Measurements from ENCODE around the gene DNAH7.

DNAH7 gene

DNA sequence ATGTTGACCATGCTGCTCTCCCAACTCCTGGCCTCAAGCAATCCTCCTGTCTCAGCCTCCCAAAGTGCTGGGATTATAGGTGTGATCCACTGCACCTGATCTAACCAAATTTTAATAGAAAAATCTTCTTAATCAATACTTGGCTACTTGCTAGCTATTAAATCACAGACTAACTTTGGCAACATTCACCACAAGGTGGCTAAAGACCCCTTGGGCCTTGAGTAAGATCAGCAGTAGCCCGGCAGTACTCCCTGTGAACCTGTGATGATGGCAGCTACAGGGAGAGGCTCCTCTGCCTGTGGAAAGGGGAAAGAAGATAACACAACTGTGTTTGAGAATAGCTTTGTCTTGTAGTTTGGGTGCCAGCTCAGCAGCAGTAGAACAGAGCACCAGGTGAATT is 308.8 kb downstream of the DNAH7 start:
- no peak for DNase-seq
- intact Hi-C loops (cut with DNase I): no loop called here

DNA sequence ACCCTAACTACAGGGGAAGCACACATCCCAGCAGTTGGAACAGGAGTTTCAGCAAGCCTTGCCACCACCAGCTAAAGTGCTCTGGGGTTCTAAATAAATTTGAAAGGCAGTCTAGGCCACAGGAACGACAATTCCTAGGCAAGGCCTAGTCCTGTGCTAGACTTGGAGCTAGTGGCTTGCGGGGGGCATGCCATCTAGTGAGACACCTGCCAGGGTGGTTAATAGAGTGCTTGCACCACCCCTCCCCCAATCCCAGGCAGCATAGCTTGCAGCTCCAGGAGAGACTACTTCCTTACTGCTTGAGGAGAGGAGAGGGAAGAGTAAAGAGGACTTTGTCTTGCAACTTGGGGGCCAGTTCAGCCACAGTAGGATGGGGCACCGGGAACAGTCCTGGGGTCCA is 309.8 kb downstream of the DNAH7 start:
- intact Hi-C loops (cut with DNase I): no loop called here
- DNase-seq: no peak

DNA sequence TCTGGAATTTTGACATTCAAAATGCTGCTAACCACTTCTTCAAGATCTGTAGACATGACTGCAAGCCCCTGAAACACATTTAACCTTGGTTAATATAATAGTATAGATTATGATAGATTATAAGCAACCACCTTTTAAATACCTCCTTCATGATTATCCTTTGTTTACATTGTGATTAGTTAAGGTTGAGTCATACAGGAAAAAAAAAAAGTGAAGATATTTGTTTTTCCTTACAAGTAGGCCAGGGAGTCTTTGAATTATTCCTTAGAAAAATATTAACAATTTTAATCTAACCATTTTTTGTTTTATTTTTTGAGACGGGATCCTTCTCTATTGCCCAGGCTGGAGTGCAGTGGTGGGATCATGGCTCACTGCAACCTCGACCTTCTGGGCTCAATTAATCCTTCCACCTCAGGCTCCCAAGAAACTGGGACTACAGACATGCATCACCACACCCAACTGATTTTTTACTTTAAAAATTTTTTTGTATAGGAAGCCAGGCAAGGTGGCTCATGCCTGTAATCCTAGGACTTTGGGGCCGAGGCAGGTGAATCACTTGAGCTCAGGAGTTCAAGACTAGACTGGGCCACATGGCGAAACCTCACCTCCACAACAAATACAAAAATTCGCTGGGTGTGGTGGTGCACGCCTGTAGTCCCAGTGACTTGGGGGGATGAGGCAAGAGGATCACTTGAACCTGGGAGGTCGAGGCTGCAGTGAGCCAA is 312.3 kb downstream of the DNAH7 start:
- intact Hi-C loops (cut with DNase I): no loop called here
- no peak for DNase-seq

DNA sequence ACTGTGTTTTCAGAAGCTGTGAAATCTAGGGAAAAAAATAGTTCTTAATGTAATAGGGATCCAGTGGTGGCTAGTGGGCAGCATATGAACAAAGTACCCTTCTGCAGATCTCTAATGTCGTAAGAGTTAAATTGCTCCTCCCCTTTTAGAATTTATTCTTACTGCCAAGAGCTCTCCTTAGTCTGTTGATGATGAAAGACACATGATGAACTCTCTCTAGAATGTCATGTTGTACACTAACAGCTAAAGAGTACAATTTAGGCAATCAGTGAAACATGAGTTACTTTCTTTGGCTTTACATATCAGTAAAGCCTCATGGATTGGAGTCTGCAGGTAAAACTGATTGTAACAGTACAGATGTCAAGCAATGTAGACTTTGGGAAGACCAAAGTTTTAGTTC is 327.4 kb downstream of the DNAH7 start:
- intact Hi-C loops (cut with DNase I): no loop called here
- DNase-seq: no peak

DNA sequence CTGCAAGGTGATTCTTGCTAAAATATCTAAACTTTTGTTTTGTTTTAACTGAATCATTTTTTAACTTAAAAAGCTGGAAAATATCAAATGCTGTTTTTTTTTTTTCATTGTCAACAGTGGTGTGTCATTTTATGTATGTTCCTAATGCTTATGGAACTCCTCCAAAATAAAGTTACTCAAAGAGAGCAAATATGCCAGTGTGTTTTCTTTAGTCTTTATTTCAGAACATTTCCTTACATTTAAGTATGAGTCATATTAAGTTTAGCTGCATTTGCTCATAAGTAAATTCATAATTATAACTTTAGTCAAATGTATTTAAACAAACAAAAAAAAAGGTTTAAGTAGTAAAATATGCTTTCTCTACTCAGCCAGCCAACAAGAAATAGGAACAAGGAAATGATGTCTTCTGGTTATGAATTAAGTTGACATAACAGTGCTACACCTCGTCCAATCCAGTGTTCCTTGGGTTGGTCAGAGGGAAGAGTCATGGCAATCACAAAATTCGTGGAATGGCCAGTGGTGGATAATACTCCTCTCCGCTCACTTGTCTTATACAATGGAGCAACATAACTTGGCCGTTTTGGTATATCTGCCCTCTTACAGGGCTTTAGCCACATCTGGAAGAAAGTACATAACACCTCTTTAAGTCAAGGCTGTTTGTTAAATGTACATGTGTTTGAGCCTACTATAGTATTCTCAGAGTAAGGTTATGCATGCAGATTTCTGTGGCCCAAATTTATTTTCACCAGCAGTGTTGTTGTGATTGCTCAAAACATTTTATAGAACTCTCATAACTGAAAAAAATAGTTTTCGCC is 330.9 kb downstream of the DNAH7 start:
- no peak for DNase-seq
- intact Hi-C loops (cut with DNase I): no loop called here

DNA sequence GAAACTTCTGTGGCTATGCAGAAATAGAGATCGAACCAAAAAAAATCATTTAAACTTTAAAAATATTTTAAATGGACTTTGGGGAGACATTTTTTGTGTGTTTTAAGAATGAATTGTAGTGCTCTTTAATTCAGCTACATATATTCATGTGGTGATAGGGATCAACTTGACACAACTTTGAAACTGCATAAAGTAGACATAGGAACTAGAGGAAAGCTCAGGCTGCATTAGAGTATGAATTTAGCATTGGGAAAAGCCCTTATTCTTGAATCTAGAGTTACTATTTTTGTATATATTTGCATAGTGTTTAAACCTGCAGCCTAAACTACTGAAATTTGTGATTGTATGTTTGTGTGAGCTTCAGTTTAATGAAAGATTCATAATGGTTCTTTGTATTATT is 333.3 kb downstream of the DNAH7 start:
- intact Hi-C loops (cut with DNase I): no loop called here
- DNase-seq: no peak

DNA sequence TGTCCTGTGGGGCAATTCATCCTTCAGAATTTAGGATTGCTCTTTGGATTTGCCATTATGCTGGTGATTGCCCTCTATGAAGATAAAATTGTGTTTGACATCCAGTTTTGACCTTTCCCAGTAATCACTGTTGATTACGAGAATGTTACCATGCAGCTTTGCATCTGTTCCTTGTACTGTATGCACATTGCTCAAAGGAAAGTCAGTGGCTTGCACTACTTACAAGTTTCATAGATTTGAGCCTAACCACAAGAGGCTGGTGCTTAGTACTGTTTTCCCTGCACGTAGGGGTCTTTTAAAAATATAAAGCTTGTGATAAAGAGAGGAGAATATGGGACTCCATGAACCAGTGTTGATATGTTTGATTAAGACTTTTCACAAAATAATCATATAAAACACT is 333.7 kb downstream of the DNAH7 start:
- intact Hi-C loops (cut with DNase I): no loop called here
- no peak for DNase-seq

DNA sequence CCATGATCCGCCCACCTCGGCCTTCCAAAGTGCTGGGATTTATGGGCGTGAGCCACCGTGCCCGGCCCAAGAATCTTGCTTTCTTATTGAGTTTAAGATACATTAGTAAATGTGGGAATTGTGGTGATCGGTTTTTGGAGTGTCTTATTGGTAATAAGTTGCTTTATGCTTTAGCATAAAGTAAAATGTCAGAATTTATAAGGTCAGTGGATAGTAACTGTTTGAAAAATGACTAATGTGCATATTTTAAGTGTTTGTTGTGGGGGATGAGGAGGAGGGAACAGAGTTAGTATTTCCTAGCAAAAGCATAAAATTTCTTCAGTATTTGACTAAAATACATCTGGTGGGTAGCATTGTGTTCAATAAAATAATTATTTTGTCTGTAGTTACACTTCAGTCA is 334.2 kb downstream of the DNAH7 start:
- intact Hi-C loops (cut with DNase I): no loop called here
- DNase-seq: no peak

DNA sequence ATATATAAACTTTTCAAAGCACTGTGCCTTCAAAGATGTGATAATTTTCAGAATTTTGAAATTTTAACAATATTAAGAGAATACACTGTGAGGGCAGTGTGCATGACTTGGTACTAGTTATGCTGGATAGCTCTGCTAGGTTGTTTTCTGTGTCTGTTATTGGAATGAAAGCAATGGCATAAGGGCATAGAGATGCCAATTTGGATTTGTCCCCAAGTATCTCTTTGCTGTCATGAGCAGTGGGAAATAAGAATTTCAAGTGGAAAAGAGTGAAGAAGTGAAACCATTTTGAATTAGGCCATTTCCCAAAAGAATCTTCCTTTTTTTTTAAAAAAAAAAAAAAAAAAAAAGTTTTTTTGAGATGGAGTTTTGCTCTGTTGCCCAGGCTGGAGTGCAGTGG is 334.8 kb downstream of the DNAH7 start:
- intact Hi-C loops (cut with DNase I): no loop called here
- DNase-seq: no peak

DNA sequence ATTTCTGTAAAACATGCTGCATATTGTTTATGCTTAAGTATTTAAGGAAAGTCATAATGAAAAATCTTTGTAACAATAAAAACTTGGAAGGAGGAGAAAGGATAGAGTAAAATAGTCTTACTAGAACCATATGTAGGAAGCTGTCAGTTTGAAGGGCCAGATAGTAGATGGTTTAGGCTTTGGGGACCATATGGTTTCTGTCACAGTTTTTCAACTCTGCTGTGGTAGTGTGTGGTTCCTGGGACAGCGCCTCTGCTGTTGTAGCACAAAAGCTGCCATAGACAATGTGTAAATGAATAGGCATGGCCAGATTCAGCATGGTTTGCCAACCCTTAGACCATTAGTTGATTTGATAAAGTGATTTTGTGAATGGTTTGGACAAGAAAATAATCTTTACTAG is 336.1 kb downstream of the DNAH7 start:
- intact Hi-C loops (cut with DNase I): no loop called here
- DNase-seq: no peak

DNA sequence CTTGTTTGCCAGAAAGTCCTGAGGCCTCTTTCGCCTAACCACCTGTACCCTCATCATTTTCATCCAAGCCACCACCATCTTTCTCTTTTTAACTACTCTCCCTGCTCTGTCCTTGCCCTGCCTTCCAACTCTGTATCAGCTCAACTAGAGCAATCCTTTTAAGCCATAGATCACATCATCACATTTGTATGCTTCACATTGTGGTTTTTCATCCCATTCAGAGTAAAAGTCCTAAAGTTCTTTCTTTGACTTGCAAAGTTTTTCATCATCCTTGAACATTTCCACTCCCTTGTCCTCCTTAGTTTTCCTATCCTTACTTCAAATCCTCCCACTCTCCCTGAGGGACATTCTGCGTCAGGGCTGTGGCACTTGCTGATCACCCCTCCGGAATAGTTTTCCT is 337.7 kb downstream of the DNAH7 start:
- DNase-seq: no peak
- intact Hi-C loops (cut with DNase I): no loop called here

DNA sequence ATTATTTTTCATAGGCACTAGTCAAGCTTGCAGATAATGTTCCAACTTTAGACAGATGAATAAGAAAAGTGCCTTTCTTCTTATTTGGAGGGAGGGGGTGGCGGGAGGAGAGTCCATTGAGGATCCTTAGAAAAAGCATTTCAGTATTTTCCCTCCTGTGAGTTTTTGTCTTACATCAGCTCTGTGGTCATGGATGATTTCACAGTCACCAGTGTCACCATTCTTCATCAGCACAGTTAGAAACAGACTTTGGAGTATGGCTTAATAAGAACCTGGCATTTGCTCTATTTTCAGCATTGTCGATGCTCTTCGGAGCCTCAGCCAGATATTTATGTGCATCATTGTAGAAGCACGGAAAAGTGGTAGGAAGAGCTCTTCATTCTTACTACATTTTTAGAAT is 341.5 kb downstream of the DNAH7 start:
- intact Hi-C loops (cut with DNase I): no loop called here

DNA sequence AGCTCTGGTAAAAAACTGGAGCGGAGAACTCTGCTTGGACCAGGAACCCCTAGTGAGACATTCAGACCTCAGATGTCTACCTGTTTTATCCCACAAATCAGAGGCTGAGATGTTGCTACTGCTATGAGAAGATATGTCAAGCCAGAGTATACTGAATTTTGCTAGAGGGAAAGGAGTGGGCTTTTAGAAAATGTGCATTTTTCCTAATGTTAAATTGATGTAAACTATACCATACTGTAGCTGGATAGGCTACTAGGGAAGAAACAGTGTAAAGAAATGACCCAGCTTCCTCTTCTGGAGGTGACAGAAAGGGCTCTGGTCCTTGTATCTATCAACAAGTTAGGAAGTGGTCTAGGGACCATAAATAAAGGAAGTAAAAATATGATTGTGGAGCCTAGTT is 346.6 kb downstream of the DNAH7 start:
- no peak for DNase-seq
- intact Hi-C loops (cut with DNase I): no loop called here

More for the DNA sequence above, 341.5 kb downstream of the DNAH7 start:
- no peak for DNase-seq

DNA sequence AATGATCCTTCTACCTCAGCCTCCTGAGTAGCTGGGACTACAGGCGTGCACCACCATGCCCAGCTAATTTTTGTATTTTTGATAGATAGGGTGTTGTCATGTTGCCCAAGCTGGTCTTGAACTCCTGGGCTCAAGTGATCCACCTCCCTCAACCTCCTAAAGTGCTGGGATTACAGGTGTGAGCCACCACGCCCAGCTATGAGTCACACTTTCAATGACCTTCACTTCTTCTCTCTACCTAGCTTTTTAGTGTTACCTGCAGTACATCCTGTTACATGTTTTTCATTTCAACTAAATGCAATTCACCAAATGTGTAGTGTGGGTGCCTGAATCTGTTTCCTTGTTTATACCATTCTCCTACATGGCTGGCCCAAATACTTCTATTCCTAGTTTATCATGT is 347.6 kb downstream of the DNAH7 start:
- no peak for DNase-seq
- intact Hi-C loops (cut with DNase I): no loop called here

DNA sequence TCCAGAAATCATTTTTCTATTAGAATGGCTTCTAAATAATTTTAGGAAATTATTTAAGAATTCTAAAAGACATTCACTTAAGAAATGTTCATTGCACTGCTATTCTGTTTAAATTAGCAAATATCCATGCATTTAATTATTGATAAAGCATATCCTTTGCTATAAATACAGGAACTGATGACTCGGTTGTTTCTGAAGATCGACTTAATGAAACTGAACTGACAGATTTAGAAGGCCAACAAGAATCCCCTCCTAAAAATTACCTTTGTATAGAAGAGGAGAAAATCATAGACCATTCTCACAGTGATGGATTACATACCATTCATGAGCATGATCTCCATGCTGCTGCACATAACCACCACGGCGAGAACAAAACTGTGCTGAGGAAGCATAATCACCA is 352.2 kb downstream of the DNAH7 start:
- no peak for DNase-seq
- intact Hi-C loops (cut with DNase I): no loop called here

DNA sequence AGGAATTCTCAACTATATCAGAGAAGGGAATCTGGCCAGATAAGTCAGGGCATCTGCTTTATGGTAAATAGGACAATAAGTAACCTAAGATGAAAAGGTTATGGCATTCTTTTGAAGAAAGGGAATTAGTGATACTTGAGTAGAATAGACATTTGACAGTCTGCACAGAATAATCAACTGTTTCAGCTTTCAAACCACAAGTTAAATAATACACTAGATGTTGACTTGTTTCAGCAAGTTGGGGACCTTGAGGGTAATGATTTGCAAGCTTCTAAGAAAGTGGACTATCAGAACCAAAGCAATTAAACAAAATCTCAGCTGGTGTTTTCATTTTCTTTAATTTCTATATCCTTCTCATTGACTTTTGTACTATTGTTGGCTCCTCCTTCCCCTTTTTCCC is 357.2 kb downstream of the DNAH7 start:
- intact Hi-C loops (cut with DNase I): no loop called here
- DNase-seq: no peak

DNA sequence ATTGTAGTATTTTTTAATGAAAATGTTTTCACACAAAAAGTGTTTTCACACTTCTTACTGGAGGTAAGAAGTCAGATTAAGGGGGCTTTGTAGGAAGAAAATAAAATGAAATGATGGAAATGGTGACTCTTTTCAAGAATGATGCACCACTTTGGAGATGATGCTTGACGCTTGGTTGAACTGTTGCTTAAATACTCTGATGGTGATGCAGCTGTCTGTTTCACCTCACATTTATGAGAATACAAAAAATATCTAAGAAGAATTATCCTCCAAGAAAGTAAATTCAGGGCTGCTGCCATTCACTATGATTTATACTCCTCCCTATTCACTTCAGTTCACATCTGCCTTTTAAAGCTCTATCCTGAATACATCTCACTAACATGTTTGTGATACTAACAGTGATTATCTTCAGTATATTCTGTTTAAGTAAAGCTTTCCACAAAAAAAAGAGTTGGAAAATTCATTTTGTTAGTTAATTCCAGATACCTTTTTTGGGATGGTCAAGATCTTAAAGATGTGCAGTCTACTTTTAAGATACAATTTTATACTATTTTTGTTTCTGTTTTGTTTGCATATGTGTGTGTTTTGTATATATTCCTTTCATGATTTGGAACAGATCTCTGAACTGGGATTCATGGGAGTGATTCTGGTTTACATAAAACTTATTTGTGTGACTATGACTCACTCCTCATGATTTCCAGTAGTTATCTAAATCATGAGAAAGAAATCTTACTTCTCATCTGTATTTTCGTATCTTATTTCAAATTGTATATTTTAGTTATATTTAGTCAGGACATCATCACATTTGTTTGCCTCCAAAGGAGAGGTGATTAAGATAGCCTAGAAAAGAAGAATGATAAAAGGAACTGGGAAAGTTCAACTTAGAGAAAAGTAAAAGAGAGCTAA is 358.5 kb downstream of the DNAH7 start:
- intact Hi-C loops (cut with DNase I): no loop called here
- no peak for DNase-seq

DNA sequence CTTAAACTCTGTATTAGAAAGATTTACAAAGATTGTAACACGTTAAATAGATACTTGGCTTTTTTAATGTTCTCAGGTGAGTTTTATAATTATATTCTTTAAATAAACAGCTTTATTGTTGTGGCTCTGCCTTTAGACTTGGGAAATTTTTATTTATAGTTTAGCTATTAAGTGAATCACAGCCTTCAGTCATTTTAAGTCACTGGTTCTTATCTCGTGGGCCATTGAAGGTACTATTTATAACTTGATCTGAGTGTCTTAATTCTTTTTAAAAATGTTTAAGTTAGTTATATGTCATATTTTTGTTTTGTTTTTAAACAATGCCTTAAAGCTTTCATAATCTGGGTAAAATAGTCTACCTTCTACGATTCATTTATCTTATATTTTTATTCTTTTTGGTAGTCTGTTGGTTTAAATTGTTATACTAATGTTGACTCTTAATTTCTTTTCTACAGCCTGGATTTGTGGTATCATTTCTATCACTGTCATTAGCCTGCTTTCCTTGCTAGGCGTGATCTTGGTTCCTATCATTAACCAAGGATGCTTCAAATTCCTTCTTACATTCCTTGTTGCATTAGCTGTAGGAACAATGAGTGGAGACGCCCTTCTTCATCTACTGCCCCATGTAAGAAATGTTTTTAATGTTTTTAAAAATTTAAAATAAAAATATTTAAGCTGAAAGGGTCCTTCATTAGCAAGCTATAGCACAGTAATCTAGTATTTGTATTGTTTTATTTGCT is 362.3 kb downstream of the DNAH7 start:
- no peak for DNase-seq
- intact Hi-C loops (cut with DNase I): no loop called here

DNA sequence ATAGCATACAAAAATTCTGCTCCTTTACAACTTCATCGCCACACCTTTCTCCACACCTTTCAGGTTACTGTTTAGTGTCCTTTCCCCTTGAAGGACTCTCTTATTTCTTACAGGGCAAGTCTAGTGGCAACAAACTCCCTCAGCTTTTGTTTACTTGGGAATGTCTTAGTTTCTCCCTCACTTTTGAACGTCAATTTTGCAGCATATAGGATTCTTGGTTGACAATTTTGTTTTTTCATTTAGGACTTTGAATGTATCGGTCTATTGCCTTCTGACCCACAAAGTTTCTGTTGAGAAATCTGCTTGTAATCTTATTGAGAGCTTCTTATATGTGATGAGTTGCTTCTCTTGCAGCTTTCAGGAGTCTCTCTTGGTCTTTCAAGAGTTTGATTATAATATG is 368.2 kb downstream of the DNAH7 start:
- intact Hi-C loops (cut with DNase I): no loop called here
- no peak for DNase-seq
